Activated CD4-positive, alpha-beta T cell treated with anti-CD3 and anti-CD28 coated beads for 36 hours (primary cell): ENCODE results near the gene C11orf42. TPM values are rescaled to one million over a fixed set of nuclear protein-coding genes. Genes with fewer than 3 reads are reported as not detected.
A peak's percentile ranks its signal among the peaks of the same experiment; 100 is the strongest.

Experiments used
- ATAC-seq: fragments of 200-7000 bp; cut with Tn5 transposase; one replicate; pipeline ENCODE4 v1.10.0; 2021; ENCODE audit warnings: mild to moderate bottlenecking, moderate library complexity
- CTCF ChIA-PET: fragments of 350-600 bp; sonication (Branson Sonifier 250); formaldehyde crosslinking; loops from one replicate; lab custom pipeline; 2021; ENCODE audit warnings: antibody characterized with exemption; lab: Charles Lee
- POLR2A ChIA-PET: fragments of 350-600 bp; sonication (Branson Sonifier 250); formaldehyde crosslinking; loops from one replicate; lab custom pipeline; 2021; ENCODE audit warnings: antibody characterized with exemption, inconsistent platforms; lab: Charles Lee
- DNase-seq: peaks from one replicate; pipeline ENCODE4 v3.0.0-alpha.2; 2020
- H3K27ac Mint-ChIP-seq: one replicate; pipeline ENCODE4 v1.8.0; 2021; ENCODE audit warnings: mixed read lengths
- H3K27me3 Mint-ChIP-seq: one replicate; pipeline ENCODE4 v1.8.0; 2021; ENCODE audit warnings: mixed read lengths
- H3K36me3 Mint-ChIP-seq: one replicate; pipeline ENCODE4 v1.8.0; 2021; ENCODE audit warnings: low read depth, mixed read lengths
- H3K4me1 Mint-ChIP-seq: one replicate; pipeline ENCODE4 v1.8.0; 2021; ENCODE audit warnings: mixed read lengths
- H3K4me3 Mint-ChIP-seq: one replicate; pipeline ENCODE4 v1.8.0; 2021; ENCODE audit warnings: mild to moderate bottlenecking, moderate library complexity, mixed read lengths
- H3K9me3 Mint-ChIP-seq: one replicate; pipeline ENCODE4 v1.8.0; 2021; ENCODE audit warnings: low read depth, mixed read lengths
- intact Hi-C, 2 experiments: fragments of 100-400 bp; cut with DNase I in 1 of 2; cut with micrococcal nuclease in 1 of 2; formaldehyde crosslinking; loops; one replicate each; pipeline versions ENCODE4 v1.14.2 to v1.15.1; 2022 to 2024; cut with DNase I, micrococcal nuclease
- total RNA-seq, 2 experiments: library from RNA; stranded (reverse); gene quantifications; one replicate each; pipeline ENCODE4 v1.2.3, GENCODE V29; 2021

C11orf42 gene
- total RNA-seq, 2 experiments from 2014 or later: not detected

DNA sequence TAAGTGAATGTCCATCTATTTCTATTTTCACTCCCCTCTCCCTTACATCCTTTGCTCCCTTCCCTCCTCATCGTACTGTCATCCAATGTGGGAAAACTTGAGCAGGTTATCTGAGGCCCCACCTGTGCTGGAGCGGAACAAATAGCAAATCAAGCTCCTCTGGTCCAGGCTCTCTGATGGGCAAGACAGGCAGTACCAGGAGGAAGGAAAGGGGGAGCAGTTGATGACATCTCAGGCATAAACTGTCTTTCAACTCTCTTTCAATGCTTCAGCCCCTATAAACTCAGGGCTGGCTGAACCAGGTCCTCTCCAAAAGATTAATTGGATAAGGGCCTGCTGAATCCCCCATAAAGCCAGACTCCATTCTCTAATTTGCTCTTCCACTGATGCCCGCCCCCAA is 52.8 kb downstream of the C11orf42 start:
- no peak for DNase-seq
- Mint-ChIP-seq H3K27ac (no peak overlapping the region), H3K4me1 (no peaks in the 10 kb centered on the region), H3K9me3 (no peaks in the 10 kb centered on the region), H3K36me3 (no peaks in the 10 kb centered on the region), H3K27me3 (peaks cover 14% of the 10 kb centered on the region), H3K4me3 (no peak overlapping the region)
- ChIA-PET CTCF (no interaction called here), POLR2A (no interaction called here)
- intact Hi-C loops: no loop called here
- ATAC-seq: no peak

DNA sequence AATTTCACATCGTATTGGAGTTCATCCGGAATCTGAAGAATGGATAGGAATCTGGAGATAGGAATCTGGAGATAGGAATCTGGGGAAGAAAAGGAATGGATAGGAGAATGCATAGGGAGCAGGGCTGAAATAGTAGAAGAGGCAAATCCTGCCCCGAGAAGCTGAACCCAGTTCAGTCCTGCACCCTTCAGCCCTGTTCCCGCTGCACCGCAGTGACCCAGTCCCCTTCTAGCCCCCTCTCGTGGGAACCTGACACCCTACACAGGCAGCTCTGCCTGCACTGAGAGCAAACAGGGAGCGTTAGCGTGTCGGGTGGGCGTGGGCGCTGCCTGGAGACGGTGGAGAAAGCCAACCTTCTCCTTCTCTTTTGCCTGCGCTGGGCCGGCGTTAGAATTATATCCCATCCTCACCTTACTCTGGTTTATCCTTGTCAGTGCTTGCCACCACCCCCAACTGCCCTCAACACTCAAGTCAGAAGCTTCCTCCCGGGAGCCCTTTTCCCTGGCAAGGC is 53.3 kb downstream of the C11orf42 start:
- peak; percentile 43 for ATAC-seq

GRCh38 chr11:6260207-6260726 is 54.9 kb downstream of the C11orf42 start:
- peaks cover 21% of the 10 kb centered on the region for H3K27me3 Mint-ChIP-seq
- CTCF ChIA-PET: interaction anchor here (0.6 to 2.7 kb wide), 10 partner anchors 9 to 423 kb away, joined by 3 to 23 read pairs (median 3); no protein-coding TSS in a partner anchor
- ATAC-seq (no peak), DNase-seq (no peak)
- no peaks in the 10 kb centered on the region for H3K36me3 Mint-ChIP-seq
- intact Hi-C loops: no loop called here
- no peaks in the 10 kb centered on the region for H3K9me3 Mint-ChIP-seq
- no peak overlapping the region for H3K4me3 Mint-ChIP-seq
- H3K27ac Mint-ChIP-seq: no peak overlapping the region
- no peaks in the 10 kb centered on the region for H3K4me1 Mint-ChIP-seq
- POLR2A ChIA-PET: no interaction called here

More for the DNA sequence above, 53.3 kb downstream of the C11orf42 start:
- H3K36me3 Mint-ChIP-seq: no peaks in the 10 kb centered on the region
- peaks cover 14% of the 10 kb centered on the region for H3K27me3 Mint-ChIP-seq
- DNase-seq: peak; percentile 34
- H3K4me3 Mint-ChIP-seq: peak overlapping the region; percentile 40
- no peak overlapping the region for H3K27ac Mint-ChIP-seq
- ChIA-PET CTCF (interaction anchor here (1.0 to 2.4 kb wide), 2 partner anchors 95 to 121 kb away, joined by 3 to 11 read pairs; no protein-coding TSS in a partner anchor), POLR2A (no interaction called here)
- intact Hi-C loops: no loop called here
- H3K4me1 Mint-ChIP-seq: no peaks in the 10 kb centered on the region
- no peaks in the 10 kb centered on the region for H3K9me3 Mint-ChIP-seq

Other genes with a start within 250 kb of the C11orf42 start
- gene OR56A5, start 237.1 kb upstream of the C11orf42 start, total RNA-seq: not detected
- not detected for gene OR52L1, start 218.6 kb upstream of the C11orf42 start, total RNA-seq
- gene OR56A4, start 198.6 kb upstream of the C11orf42 start, total RNA-seq: not detected
- not detected for gene OR56A1, start 174.8 kb upstream of the C11orf42 start, total RNA-seq
- gene OR56B4, start 97.9 kb upstream of the C11orf42 start, total RNA-seq: not detected
- gene OR52B2, start 35.2 kb upstream of the C11orf42 start, total RNA-seq: not detected
- not detected for gene OR52W1, start 6.3 kb upstream of the C11orf42 start, total RNA-seq
- gene FHIP1B, start 29.1 kb downstream of the C11orf42 start, total RNA-seq: 10 to 100 TPM; 17.0 to 17.1 TPM
- under 1 TPM; 0.21 to 0.25 TPM for gene CNGA4, start 33.5 kb downstream of the C11orf42 start, total RNA-seq
- not detected for gene CCKBR, start 54.3 kb downstream of the C11orf42 start, total RNA-seq
- 10 to 100 TPM; 24.8 to 25.5 TPM for gene CAVIN3, start 114.9 kb downstream of the C11orf42 start, total RNA-seq
- 10 to 100 TPM; 13.1 to 14.1 TPM for gene SMPD1, start 184.9 kb downstream of the C11orf42 start, total RNA-seq
- gene APBB1, start 213.5 kb downstream of the C11orf42 start, total RNA-seq: 10 to 100 TPM; 43.2 to 49.8 TPM
- gene HPX, start 235.4 kb downstream of the C11orf42 start, total RNA-seq: under 1 TPM; 0.16 to 0.33 TPM